ENCODE results near the gene ZIC1. TPM values are rescaled to one million over a fixed set of nuclear protein-coding genes. Genes with fewer than 3 reads are reported as not detected.

Gene ZIC1
- total and polyA plus RNA-seq, 8 donors = 0.03 to 0.55 TPM; not detected in 6

- peaks cover 4 to 11% of the 10 kb centered on the region in 2 donors for H3K4me1 ChIP-seq
- H3K36me3 ChIP-seq = no peaks in the 10 kb centered on the region
- DNase-seq (peak in 1 of 4 donors; percentile 63), ATAC-seq (no peak)
- peaks cover 100% of the 10 kb centered on the region in 2 donors for H3K27me3 ChIP-seq
- no peaks in the 10 kb centered on the region for H3K9me3 ChIP-seq
- H3K4me3 ChIP-seq = no peak overlapping the region
- intact Hi-C loops (cut with DNase I) = no loop called here
- no peak overlapping the region for H3K27ac ChIP-seq
- no peak for TF ChIP-seq CTCF (IDR thresholded peaks at IDR 0.05)
Measured at GRCh38 chr3:147393261-147393942, 15.8 kb upstream of the ZIC1 start.

GRCh38 chr3:147393943-147394883 lies 15.0 kb upstream of the ZIC1 start:
- no peak overlapping the region for H3K4me3 ChIP-seq
- peaks cover 4 to 11% of the 10 kb centered on the region in 2 donors for H3K4me1 ChIP-seq
- ATAC-seq (no peak), DNase-seq (no peak)
- peaks cover 100% of the 10 kb centered on the region in 2 donors for H3K27me3 ChIP-seq
- no peaks in the 10 kb centered on the region for H3K36me3 ChIP-seq
- no peak overlapping the region for H3K27ac ChIP-seq
- no peak for TF ChIP-seq CTCF (IDR thresholded peaks at IDR 0.05)
- no peaks in the 10 kb centered on the region for H3K9me3 ChIP-seq
- intact Hi-C loops (cut with DNase I) = no loop called here

GRCh38 chr3:147394884-147395225 lies 14.3 kb upstream of the ZIC1 start:
- Histone ChIP-seq H3K36me3 (no peaks in the 10 kb centered on the region), H3K4me3 (no peak overlapping the region), H3K27ac (no peak overlapping the region), H3K4me1 (peaks cover 4 to 11% of the 10 kb centered on the region in 2 donors), H3K27me3 (peaks cover 98 to 100% of the 10 kb centered on the region in 2 donors), H3K9me3 (no peaks in the 10 kb centered on the region)
- DNase-seq = no peak
- intact Hi-C loops (cut with DNase I) = no loop called here
- ATAC-seq = no peak
- TF ChIP-seq CTCF (IDR thresholded peaks at IDR 0.05) = no peak

DNA sequence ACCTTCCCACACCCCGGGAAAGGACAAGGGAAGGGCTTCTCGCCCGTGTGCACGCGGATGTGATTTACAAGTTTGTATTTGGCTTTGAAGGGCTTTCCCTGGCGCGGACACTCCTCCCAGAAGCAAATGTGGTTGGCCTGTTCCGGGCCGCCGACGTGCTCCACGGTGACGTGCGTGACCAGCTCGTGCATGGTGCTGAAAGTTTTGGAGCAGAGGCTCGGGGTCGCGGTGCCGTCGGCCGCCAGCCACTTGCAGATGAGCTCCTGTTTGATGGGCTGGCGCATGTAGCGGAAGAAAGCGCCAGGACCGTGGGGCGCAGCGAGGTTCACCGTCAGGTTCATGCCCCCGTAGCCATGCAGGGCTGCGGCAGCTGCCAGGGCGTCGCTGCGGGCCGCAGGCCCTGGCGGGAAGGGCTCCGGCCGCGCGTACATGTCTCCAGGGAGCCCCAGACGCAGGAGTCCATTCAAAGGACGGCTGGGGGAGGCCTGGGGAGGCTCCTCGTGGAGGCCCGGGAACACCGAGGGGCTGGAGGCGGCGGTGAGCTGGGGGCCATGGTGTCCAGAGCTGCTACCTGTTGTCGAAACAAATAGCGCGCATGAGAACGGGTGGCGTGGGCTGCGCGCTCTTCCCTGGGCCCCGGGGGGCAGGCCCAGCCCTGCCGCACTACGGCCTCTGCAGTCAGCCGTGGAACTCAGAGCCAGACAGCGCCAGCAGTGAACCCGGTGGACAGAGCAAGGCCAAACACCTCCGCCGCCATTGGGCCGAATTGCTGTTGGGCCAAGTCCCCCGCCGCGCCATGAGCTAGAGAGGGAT lies 13.1 kb upstream of the ZIC1 start:
- H3K36me3 ChIP-seq = no peaks in the 10 kb centered on the region
- intact Hi-C loops (cut with DNase I) = no loop called here
- ATAC-seq (no peak), DNase-seq (peak in 1 of 4 donors; percentile 63)
- H3K27me3 ChIP-seq = peaks cover 93 to 100% of the 10 kb centered on the region in 2 donors
- TF ChIP-seq CTCF (IDR thresholded peaks at IDR 0.05) = no peak
- no peaks in the 10 kb centered on the region for H3K9me3 ChIP-seq
- H3K4me1 ChIP-seq = peaks cover 4 to 11% of the 10 kb centered on the region in 2 donors
- H3K4me3 ChIP-seq = no peak overlapping the region
- H3K27ac ChIP-seq = no peak overlapping the region
